H7 (cell line): ENCODE results near the gene REPIN1. TPM values are rescaled to one million over a fixed set of nuclear protein-coding genes. Genes with fewer than 3 reads are reported as not detected.
A peak's percentile ranks its signal among the peaks of the same experiment; 100 is the strongest.

Experiments used
- DNase-seq: peaks from one replicate; pipeline ENCODE4 v3.0.0; 2012
- H3K27me3 ChIP-seq: 2 replicates; pipeline ENCODE4 v1.6.0; 2011; ENCODE audit warnings: mild to moderate bottlenecking, low read length; ENCODE audit not compliant: control insufficient read depth, insufficient read depth
- H3K36me3 ChIP-seq: replicated peaks from 2 replicates; pipeline ENCODE4 v1.5.1; 2011; ENCODE audit warnings: low read length; ENCODE audit not compliant: control insufficient read depth, insufficient read depth
- H3K4me3 ChIP-seq: 2 replicates; pipeline ENCODE4 v1.5.1; 2011; ENCODE audit warnings: low read depth, mild to moderate bottlenecking, control low read depth, low read length, moderate library complexity; ENCODE audit not compliant: insufficient read depth
- total RNA-seq: library from RNA; depleted of rRNA; stranded (reverse); fragments of >200 nt; shearing (Covaris generic); gene quantifications from 2 replicates; pipeline ENCODE4 v1.2.3, GENCODE V29; 2014

REPIN1 gene
- total RNA-seq, 1 experiment from 2014 or later = 155 TPM

- H3K27me3 ChIP-seq = peaks cover 31% of the 10 kb centered on the region
Measured at GRCh38 chr7:150343225-150343624, 25.4 kb upstream of the REPIN1 start.

DNA sequence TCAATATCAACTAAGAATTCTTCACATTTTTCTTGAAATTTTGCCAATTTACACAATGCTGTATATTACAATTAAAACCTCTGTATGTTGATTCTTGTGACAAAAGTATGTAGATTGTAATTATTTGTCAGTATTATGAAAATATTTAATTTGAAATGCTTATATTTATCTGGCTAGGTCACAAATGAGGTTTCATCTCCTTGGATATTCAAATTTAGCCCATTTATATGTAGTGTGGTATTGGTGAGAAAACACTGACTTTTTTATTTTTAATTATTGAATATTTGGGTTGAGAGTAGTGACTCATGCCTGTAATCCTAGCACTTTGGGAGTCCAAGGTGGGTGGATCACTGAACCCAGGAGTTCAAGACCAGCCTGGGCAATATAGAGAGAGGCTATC lies 24.3 kb upstream of the REPIN1 start:
- no peak for DNase-seq
- peaks cover 31% of the 10 kb centered on the region for H3K27me3 ChIP-seq
- no peak overlapping the region for H3K4me3 ChIP-seq
- H3K36me3 ChIP-seq = no peaks in the 10 kb centered on the region; the same call in none of the 2 replicates

More at GRCh38 chr7:150343225-150343624, 25.4 kb upstream of the REPIN1 start:
- H3K4me3 ChIP-seq = no peak overlapping the region
- peaks cover 6% of the 10 kb centered on the region for H3K36me3 ChIP-seq
- no peak for DNase-seq

DNA sequence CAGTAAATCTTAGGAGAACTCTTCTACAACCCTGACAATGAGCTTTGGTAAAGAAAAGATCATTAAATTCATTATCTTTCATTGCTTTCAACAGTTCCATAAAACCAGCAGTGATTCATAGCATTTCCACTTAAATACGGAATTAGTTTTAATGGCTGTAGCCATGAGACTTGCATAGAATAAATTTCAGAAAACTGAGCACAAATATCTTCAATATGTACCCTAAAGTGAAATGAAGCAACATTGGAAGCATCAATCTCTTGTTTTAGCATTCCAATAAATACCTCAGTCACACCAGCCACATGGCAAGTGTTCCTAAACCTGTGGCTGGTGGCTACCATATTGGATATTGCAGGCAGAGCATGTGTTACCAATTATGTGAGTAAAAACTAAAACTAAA lies 23.6 kb upstream of the REPIN1 start:
- DNase-seq = no peak
- H3K36me3 ChIP-seq = no peaks in the 10 kb centered on the region
- peaks cover 30% of the 10 kb centered on the region for H3K27me3 ChIP-seq
- no peak overlapping the region for H3K4me3 ChIP-seq

DNA sequence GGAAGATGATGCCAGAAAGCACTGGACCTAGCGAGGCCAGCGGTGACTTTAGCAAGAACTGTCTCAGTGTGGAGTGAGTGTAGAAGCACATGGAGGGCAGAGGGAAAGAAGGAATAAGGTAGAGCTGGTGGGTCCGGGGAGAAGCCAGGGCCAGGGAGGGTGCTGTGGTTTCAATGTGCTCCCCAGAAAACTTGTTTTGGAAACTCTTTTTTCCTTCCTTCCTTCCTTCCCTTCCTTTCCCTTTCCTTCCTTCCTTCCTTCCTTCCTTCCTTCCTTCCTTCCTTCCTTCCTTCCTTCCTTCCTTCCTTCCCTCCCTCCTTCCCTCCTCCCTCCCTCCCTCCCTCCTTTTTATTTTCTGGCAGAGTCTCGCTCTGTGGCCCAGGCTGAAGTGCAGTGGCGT lies 21.7 kb upstream of the REPIN1 start:
- peak; percentile 9 for DNase-seq
- Histone ChIP-seq H3K27me3 (peaks cover 18% of the 10 kb centered on the region), H3K36me3 (no peaks in the 10 kb centered on the region)

GRCh38 chr7:150351587-150352194 lies 16.9 kb upstream of the REPIN1 start:
- H3K36me3 ChIP-seq = no peaks in the 10 kb centered on the region
- H3K27me3 ChIP-seq = no peaks in the 10 kb centered on the region
- no peak overlapping the region for H3K4me3 ChIP-seq
- DNase-seq = peak; percentile 57

More for the DNA sequence above, 21.7 kb upstream of the REPIN1 start:
- no peak overlapping the region for H3K4me3 ChIP-seq

GRCh38 chr7:150355666-150356059 lies 13.0 kb upstream of the REPIN1 start:
- Histone ChIP-seq H3K36me3 (no peaks in the 10 kb centered on the region), H3K4me3 (no peak overlapping the region), H3K27me3 (no peaks in the 10 kb centered on the region)
- no peak for DNase-seq

GRCh38 chr7:150356265-150356897 lies 12.2 kb upstream of the REPIN1 start:
- DNase-seq = peak; percentile 75
- H3K4me3 ChIP-seq = no peak overlapping the region
- no peaks in the 10 kb centered on the region for H3K27me3 ChIP-seq
- no peaks in the 10 kb centered on the region for H3K36me3 ChIP-seq

GRCh38 chr7:150357270-150357669 lies 11.4 kb upstream of the REPIN1 start:
- Histone ChIP-seq H3K27me3 (no peaks in the 10 kb centered on the region), H3K4me3 (no peak overlapping the region), H3K36me3 (no peaks in the 10 kb centered on the region)
- peak; percentile 26 for DNase-seq

- DNase-seq = peak; percentile 67
- Histone ChIP-seq H3K36me3 (no peaks in the 10 kb centered on the region), H3K27me3 (no peaks in the 10 kb centered on the region), H3K4me3 (no peak overlapping the region)
Measured at GRCh38 chr7:150357771-150358427, 10.7 kb upstream of the REPIN1 start.

DNA sequence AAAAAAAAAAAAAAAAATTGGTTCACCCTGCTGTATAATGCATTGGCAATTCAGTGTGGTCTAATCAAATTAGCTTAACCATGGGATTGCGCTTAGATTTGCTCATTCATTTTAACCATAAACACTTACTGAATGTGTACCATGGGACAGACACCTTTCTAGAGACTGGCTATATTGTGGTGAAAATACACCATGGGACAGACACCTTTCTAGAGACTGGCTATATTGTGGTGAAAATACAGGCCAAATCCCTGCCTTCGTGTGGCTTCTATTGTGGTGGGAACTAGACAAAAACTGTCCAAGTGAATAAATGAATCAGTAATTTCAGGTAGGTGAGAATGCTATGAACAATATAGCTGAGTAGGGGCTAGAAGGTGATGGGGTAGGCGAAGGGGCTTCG lies 10.2 kb upstream of the REPIN1 start:
- no peak overlapping the region for H3K4me3 ChIP-seq
- no peaks in the 10 kb centered on the region for H3K36me3 ChIP-seq
- no peak for DNase-seq
- H3K27me3 ChIP-seq = no peaks in the 10 kb centered on the region

- no peak for DNase-seq
- H3K36me3 ChIP-seq = no peaks in the 10 kb centered on the region
- H3K4me3 ChIP-seq = no peak overlapping the region
- H3K27me3 ChIP-seq = no peaks in the 10 kb centered on the region
Measured at GRCh38 chr7:150358988-150359621, 9.5 kb upstream of the REPIN1 start.

DNA sequence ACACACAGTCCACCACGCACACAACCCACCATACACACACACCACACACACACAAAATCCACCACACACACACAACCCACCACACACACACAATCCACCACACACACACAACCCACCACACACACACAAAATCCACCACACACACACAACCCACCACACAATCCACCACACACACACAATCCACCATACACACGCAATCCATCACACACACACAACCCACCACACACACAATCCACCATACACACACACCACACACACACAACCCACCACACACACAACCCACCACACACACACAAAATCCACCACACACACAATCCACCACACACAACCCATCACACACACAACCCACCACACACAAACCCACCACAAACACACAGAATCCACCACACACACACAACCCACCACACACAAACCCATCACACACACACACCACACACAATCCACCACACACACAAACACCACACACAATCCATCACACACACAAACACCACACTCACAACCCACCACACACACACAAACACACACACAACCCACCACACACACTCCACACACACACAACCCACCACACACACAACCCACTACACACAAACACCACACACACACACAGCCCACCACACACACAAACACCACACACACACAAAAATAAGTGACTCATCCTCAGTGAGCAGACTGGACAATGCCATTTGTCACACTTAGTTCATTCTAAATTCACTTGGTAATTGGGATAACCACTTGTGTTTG lies 8.8 kb upstream of the REPIN1 start:
- Histone ChIP-seq H3K36me3 (no peaks in the 10 kb centered on the region), H3K27me3 (no peaks in the 10 kb centered on the region), H3K4me3 (no peak overlapping the region)
- no peak for DNase-seq

- no peak overlapping the region for H3K4me3 ChIP-seq
- no peak for DNase-seq
- no peaks in the 10 kb centered on the region for H3K27me3 ChIP-seq
- H3K36me3 ChIP-seq = no peaks in the 10 kb centered on the region
Measured at GRCh38 chr7:150360363-150361058, 8.1 kb upstream of the REPIN1 start.

DNA sequence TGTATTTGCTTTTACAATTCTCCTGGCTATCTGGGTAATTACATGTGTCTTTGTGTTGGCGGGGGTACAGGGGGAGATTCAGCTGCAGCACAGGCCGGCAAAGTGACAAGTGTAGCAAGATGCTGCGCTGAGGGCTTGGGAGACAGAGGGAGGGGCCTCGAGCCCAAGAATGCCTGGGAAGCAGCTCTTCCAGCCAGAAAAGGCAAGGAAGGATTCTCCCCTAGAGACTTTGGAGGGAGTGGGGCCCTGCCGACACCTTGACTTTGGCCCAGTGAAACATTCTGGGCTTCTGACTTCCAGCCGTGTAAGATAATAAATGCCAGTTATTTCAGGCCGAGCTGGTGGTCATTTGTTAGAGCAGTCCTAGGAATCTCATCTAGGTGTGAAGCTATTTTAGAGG lies 7.2 kb upstream of the REPIN1 start:
- peak; percentile 61 for DNase-seq
- Histone ChIP-seq H3K27me3 (no peaks in the 10 kb centered on the region), H3K4me3 (no peak overlapping the region), H3K36me3 (no peaks in the 10 kb centered on the region)
